HUES64 (cell line): ENCODE measurements around the gene MCRIP2.
A peak's percentile ranks its signal among the peaks of the same experiment; 100 is the strongest.

Experiments used
- H3K27ac ChIP-seq: 2 replicates; pipeline ENCODE4 v1.7.0; 2013; ENCODE audit warnings: low read depth, low read length, inconsistent platforms
- H3K27me3 ChIP-seq: 2 replicates; pipeline ENCODE4 v1.6.1; 2013; ENCODE audit warnings: mild to moderate bottlenecking, low read length; ENCODE audit not compliant: insufficient read depth
- H3K36me3 ChIP-seq: 2 replicates; pipeline ENCODE4 v1.6.1; 2013; ENCODE audit warnings: mild to moderate bottlenecking, low read length; ENCODE audit not compliant: insufficient read depth
- H3K4me1 ChIP-seq: 2 replicates; pipeline ENCODE4 v1.6.1; 2013; ENCODE audit warnings: mild to moderate bottlenecking, low read length, moderate library complexity; ENCODE audit not compliant: insufficient read depth
- H3K4me3 ChIP-seq: 2 replicates; pipeline ENCODE4 v1.5.1; 2013; ENCODE audit warnings: mild to moderate bottlenecking, low read length, moderate library complexity
- H3K9ac ChIP-seq: 2 replicates; pipeline ENCODE4 v1.6.1; 2013; ENCODE audit warnings: mild to moderate bottlenecking, low read depth, low read length
- H3K9me3 ChIP-seq: 2 replicates; pipeline ENCODE4 v1.6.1; 2013; ENCODE audit warnings: low read depth, low read length; ENCODE audit not compliant: insufficient read depth
- WGBS: fragments of 150-250, 120-280 bp; methylation state at CpG from one replicate; pipeline ENCODE4 v1.1.7; 2013; ENCODE audit warnings: missing lambda C conversion rate; 5-methylcytosine and 5-hydroxymethylcytosine counted together

MCRIP2 gene

GRCh38 chr16:654034-654433 lies 12.4 kb downstream of the MCRIP2 start:
- Histone ChIP-seq H3K36me3 (peaks cover 26% of the 10 kb centered on the region), H3K27ac (no peak overlapping the region), H3K4me1 (no peaks in the 10 kb centered on the region), H3K9ac (no peak overlapping the region), H3K4me3 (no peak overlapping the region), H3K9me3 (no peaks in the 10 kb centered on the region), H3K27me3 (no peaks in the 10 kb centered on the region)
- WGBS: 96% methylated on average over 12 of the region's 12 CpGs

GRCh38 chr16:657487-657886 lies 15.9 kb downstream of the MCRIP2 start:
- H3K4me1 ChIP-seq: 0 out of 2 replicates have a peak, but pooled peaks cover 3% of the 10 kb centered on the region
- H3K4me3 ChIP-seq: no peak overlapping the region
- H3K27me3 ChIP-seq: no peaks in the 10 kb centered on the region
- H3K27ac ChIP-seq: no peak overlapping the region
- H3K9me3 ChIP-seq: no peaks in the 10 kb centered on the region
- WGBS: 95% methylated on average over 22 of the region's 22 CpGs
- H3K36me3 ChIP-seq: peaks cover 18% of the 10 kb centered on the region
- H3K9ac ChIP-seq: no peak overlapping the region

DNA sequence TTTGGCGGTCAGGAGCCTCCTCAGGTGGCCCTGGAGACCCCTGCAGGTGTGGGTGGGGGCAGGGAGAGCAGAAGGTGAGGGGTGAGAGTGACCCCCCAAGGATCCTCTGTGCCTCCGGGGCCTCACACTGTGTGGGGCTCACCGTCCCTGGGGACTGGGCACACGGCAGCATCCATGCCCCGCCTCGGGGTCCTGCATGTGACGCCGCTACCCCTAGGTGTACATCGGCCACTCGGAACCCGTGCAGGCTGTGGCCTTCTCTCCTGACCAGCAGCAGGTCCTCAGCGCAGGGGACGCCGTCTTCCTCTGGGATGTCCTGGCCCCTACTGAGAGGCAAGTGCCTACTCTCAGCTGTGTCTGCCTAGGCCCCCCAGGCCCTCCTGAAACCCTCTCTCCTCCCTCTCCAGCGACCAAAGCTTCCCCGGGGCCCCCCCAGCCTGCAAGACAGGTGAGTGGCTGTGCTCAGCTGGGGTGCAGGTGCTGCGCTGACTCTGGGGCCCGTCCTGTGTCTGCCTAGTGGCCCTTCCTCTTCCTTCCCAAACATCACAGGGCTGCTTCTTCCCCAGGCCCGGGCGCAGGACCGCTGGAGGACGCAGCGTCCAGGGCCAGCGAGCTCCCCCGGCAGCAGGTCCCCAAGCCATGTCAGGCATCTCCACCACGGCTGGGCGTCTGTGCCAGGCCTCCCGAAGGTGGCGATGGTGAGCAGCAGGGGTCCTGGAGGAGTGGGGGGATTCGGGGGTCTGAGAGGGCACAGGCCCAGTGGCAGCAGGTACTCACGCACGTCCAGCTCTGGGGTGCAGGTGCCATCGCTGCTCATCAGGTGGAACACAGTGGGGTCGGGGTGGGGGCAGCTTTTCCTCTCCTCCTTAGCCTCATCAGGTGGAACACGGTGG lies 17.3 kb downstream of the MCRIP2 start:
- Histone ChIP-seq H3K9me3 (no peaks in the 10 kb centered on the region), H3K27ac (no peak overlapping the region), H3K4me3 (no peak overlapping the region), H3K9ac (no peak overlapping the region), H3K36me3 (peaks cover 7% of the 10 kb centered on the region), H3K27me3 (no peaks in the 10 kb centered on the region), H3K4me1 (0 out of 2 replicates have a peak, but pooled peaks cover 3% of the 10 kb centered on the region)
- WGBS: 94% methylated on average over 35 of the region's 35 CpGs

GRCh38 chr16:659618-660017 lies 18.0 kb downstream of the MCRIP2 start:
- no peak overlapping the region for H3K9ac ChIP-seq
- peaks cover 7% of the 10 kb centered on the region for H3K36me3 ChIP-seq
- no peak overlapping the region for H3K27ac ChIP-seq
- WGBS: 91% methylated on average over 20 of the region's 20 CpGs
- H3K27me3 ChIP-seq: no peaks in the 10 kb centered on the region
- H3K9me3 ChIP-seq: no peaks in the 10 kb centered on the region
- no peak overlapping the region for H3K4me3 ChIP-seq
- H3K4me1 ChIP-seq: 0 out of 2 replicates have a peak, but pooled peaks cover 3% of the 10 kb centered on the region

- no peaks in the 10 kb centered on the region for H3K27me3 ChIP-seq
- no peaks in the 10 kb centered on the region for H3K9me3 ChIP-seq
- 0 out of 2 replicates have a peak, but pooled peaks cover 3% of the 10 kb centered on the region for H3K4me1 ChIP-seq
- WGBS: 88% methylated on average over 6 of the region's 6 CpGs
- H3K36me3 ChIP-seq: peaks cover 7% of the 10 kb centered on the region
- 0 out of 2 replicates have a peak overlapping the region, but pooled peaks have one; percentile 25 for H3K27ac ChIP-seq
- no peak overlapping the region for H3K4me3 ChIP-seq
- no peak overlapping the region for H3K9ac ChIP-seq
Observed at GRCh38 chr16:660132-660458, 18.5 kb downstream of the MCRIP2 start.

DNA sequence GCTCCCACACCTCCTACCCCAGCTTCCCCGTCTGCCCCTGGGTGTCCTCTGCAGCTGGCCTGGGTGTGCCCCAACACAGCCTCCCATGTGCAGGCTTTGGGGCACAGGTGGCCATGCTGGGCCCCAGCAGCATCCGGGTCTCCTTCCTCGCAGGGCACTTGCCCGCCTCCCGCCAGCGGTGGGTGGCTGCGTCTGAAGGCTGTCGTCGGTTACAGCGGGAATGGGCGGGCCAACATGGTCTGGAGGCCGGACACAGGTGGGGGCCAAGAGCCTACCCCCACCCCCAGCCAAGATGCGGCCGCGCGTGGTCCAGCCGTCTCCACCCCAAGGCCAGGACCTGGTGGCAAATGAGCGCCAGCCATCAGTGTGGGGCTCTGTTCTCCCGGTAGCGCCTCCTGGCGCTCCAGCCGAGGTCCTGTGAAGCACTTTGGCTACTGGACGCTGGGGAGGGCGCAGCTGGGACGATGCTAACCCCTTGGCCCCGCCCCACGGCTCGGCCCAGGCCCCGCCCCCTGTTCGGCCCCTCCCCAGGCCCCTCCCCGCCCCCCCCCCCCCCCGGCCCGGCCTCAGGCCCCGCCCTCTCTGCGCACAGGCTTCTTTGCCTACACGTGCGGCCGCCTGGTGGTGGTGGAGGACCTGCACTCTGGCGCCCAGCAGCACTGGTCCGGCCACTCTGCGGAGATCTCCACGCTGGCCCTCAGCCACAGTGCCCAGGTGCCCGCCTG lies 19.0 kb downstream of the MCRIP2 start:
- no peaks in the 10 kb centered on the region for H3K27me3 ChIP-seq
- H3K4me1 ChIP-seq: 0 out of 2 replicates have a peak, but pooled peaks cover 3% of the 10 kb centered on the region
- H3K27ac ChIP-seq: 0 out of 2 replicates have a peak overlapping the region, but pooled peaks have one; percentile 25
- H3K4me3 ChIP-seq: no peak overlapping the region
- H3K9ac ChIP-seq: peak overlapping the region; percentile 38; the same call in 1 of the 2 replicates
- no peaks in the 10 kb centered on the region for H3K9me3 ChIP-seq
- WGBS: 28% methylated on average over 32 of the region's 43 CpGs
- peaks cover 6% of the 10 kb centered on the region for H3K36me3 ChIP-seq

GRCh38 chr16:661184-661821 lies 19.7 kb downstream of the MCRIP2 start:
- 0 out of 2 replicates have a peak, but pooled peaks cover 3% of the 10 kb centered on the region for H3K4me1 ChIP-seq

GRCh38 chr16:662095-662494 lies 20.5 kb downstream of the MCRIP2 start:
- no peak overlapping the region for H3K4me3 ChIP-seq
- H3K27ac ChIP-seq: no peak overlapping the region
- peaks cover 3% of the 10 kb centered on the region for H3K36me3 ChIP-seq
- no peaks in the 10 kb centered on the region for H3K27me3 ChIP-seq
- 94% methylated on average over 19 of the region's 19 CpGs for WGBS
- 0 out of 2 replicates have a peak, but pooled peaks cover 3% of the 10 kb centered on the region for H3K4me1 ChIP-seq
- H3K9me3 ChIP-seq: no peaks in the 10 kb centered on the region
- H3K9ac ChIP-seq: no peak overlapping the region

More at GRCh38 chr16:661184-661821, 19.7 kb downstream of the MCRIP2 start:
- WGBS: 81% methylated on average over 35 of the region's 35 CpGs
- no peaks in the 10 kb centered on the region for H3K27me3 ChIP-seq
- peak overlapping the region; percentile 38; the same call in 1 of the 2 replicates for H3K9ac ChIP-seq
- no peaks in the 10 kb centered on the region for H3K9me3 ChIP-seq
- H3K36me3 ChIP-seq: peaks cover 3% of the 10 kb centered on the region
- H3K4me3 ChIP-seq: no peak overlapping the region
- no peak overlapping the region for H3K27ac ChIP-seq

DNA sequence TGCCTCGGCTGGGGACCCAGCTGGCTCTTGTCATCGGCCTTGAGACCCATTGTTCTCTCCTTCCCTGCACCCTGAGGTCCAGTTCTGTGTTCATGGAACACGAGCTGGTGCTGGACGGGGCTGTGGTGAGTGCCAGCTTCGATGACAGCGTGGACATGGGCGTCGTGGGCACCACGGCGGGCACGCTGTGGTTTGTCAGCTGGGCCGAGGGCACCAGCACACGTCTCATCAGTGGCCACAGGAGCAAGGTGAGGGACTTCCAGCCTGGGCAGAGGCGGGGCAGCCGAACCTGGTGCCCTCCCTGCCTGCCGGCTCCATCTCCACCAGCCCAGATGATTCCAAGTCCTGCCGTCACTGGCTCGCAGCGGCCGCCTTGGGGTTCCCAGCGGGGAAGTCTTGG lies 21.0 kb downstream of the MCRIP2 start:
- H3K4me3 ChIP-seq: no peak overlapping the region
- H3K27ac ChIP-seq: no peak overlapping the region
- 0 out of 2 replicates have a peak, but pooled peaks cover 3% of the 10 kb centered on the region for H3K4me1 ChIP-seq
- 94% methylated on average over 21 of the region's 21 CpGs for WGBS
- peaks cover 3% of the 10 kb centered on the region for H3K36me3 ChIP-seq
- H3K27me3 ChIP-seq: no peaks in the 10 kb centered on the region
- H3K9me3 ChIP-seq: no peaks in the 10 kb centered on the region
- H3K9ac ChIP-seq: no peak overlapping the region

GRCh38 chr16:666572-666971 lies 24.9 kb downstream of the MCRIP2 start:
- H3K4me1 ChIP-seq: no peaks in the 10 kb centered on the region
- no peak overlapping the region for H3K27ac ChIP-seq
- no peaks in the 10 kb centered on the region for H3K9me3 ChIP-seq
- H3K4me3 ChIP-seq: no peak overlapping the region
- no peaks in the 10 kb centered on the region for H3K27me3 ChIP-seq
- 92% methylated on average over 13 of the region's 13 CpGs for WGBS
- H3K9ac ChIP-seq: no peak overlapping the region
- H3K36me3 ChIP-seq: peaks cover 24% of the 10 kb centered on the region
